SK-N-SH (cell line): Measurements from ENCODE around the gene ILK. TPM values are rescaled to one million over a fixed set of nuclear protein-coding genes. Genes with fewer than 3 reads are reported as not detected.

ENCODE experiments used
- CTCF ChIA-PET: fragments of 300-600, 350-600 bp; formaldehyde crosslinking; extraction: SDS; loops from one replicate; lab custom pipeline; 2021; lab: Yijun Ruan, JAX
- POLR2A ChIA-PET: fragments of 350-600 bp; sonication (Branson Sonifier 250); formaldehyde crosslinking; extraction: SDS; loops from one replicate; lab custom pipeline; 2020; ENCODE audit warnings: antibody characterized with exemption, inconsistent platforms; lab: Yijun Ruan, JAX
- DNase-seq: peaks from one replicate; pipeline ENCODE4 v3.0.0; 2012
- H2AFZ ChIP-seq: fragments of 200-600 bp; sonication (generic); 2 replicates; pipeline ENCODE4 v1.8.1; 2016; ENCODE audit warnings: antibody characterized with exemption, mild to moderate bottlenecking, low read depth
- H3F3A ChIP-seq: fragments of 200-600 bp; sonication (generic); replicated peaks from 2 replicates; pipeline ENCODE3; 2016; ENCODE audit warnings: antibody characterized with exemption, mild to moderate bottlenecking; ENCODE audit not compliant: insufficient read depth
- H3K27ac ChIP-seq, 2 experiments: fragments of 200-500 bp in 1 of 2; fragments of 200-600 bp in 1 of 2; sonication (Bioruptor generic) in 1 of 2; sonication (generic), shearing (Covaris generic) in 1 of 2; 2 replicates each; pipeline versions ENCODE4 v1.5.1 to v1.6.1; 2014 to 2016; ENCODE audit warnings: low read depth in 2 of 2, inconsistent platforms in 1 of 2, low read length in 1 of 2, mild to moderate bottlenecking in 1 of 2, mixed read lengths in 1 of 2
- H3K27me3 ChIP-seq: fragments of 200-600 bp; sonication (generic), shearing (Covaris generic); 2 replicates; pipeline ENCODE4 v1.6.1; 2016; ENCODE audit warnings: mixed run types; ENCODE audit not compliant: insufficient read depth
- H3K36me3 ChIP-seq, 2 experiments: fragments of 200-500 bp in 1 of 2; fragments of 200-600 bp in 1 of 2; sonication (Bioruptor generic) in 1 of 2; sonication (generic) in 1 of 2; replicated peaks in 1 of 2; 2 replicates each; pipeline versions ENCODE3 to v1.5.1; 2014 to 2016; ENCODE audit warnings: low read length in 1 of 2, mild to moderate bottlenecking in 1 of 2; ENCODE audit not compliant: insufficient read depth in 2 of 2, control insufficient read depth in 1 of 2
- H3K4me1 ChIP-seq, 2 experiments: fragments of 200-500 bp in 1 of 2; fragments of 200-600 bp in 1 of 2; sonication (Bioruptor generic) in 1 of 2; sonication (generic), shearing (Covaris generic) in 1 of 2; 2 replicates each; pipeline versions ENCODE4 v1.5.1 to v1.6.1; 2014 to 2016; ENCODE audit warnings: low read depth in 1 of 2, low read length in 1 of 2, mixed run types in 1 of 2; ENCODE audit not compliant: insufficient read depth in 2 of 2, control insufficient read depth in 1 of 2
- H3K4me2 ChIP-seq: fragments of 200-600 bp; sonication (generic), shearing (Covaris generic); 2 replicates; pipeline ENCODE4 v1.6.1; 2017; ENCODE audit warnings: mixed run types
- H3K4me3 ChIP-seq, 2 experiments: fragments of 200-500 bp in 1 of 2; fragments of 200-600 bp in 1 of 2; sonication (Bioruptor generic) in 1 of 2; sonication (generic), shearing (Covaris generic) in 1 of 2; 2 replicates each; pipeline versions ENCODE4 v1.5.1 to v1.8.1; 2014 to 2016; ENCODE audit warnings: low read depth in 2 of 2, inconsistent platforms in 1 of 2, low read length in 1 of 2, mild to moderate bottlenecking in 1 of 2, mixed read lengths in 1 of 2, moderate library complexity in 1 of 2
- H3K79me2 ChIP-seq: fragments of 200-600 bp; sonication (generic); 2 replicates; pipeline ENCODE4 v1.8.1; 2017; ENCODE audit warnings: mild to moderate bottlenecking; ENCODE audit not compliant: insufficient read depth
- H3K9ac ChIP-seq: fragments of 200-600 bp; sonication (generic); 2 replicates; pipeline ENCODE4 v1.6.1; 2017; ENCODE audit warnings: mixed run types
- H3K9me2 ChIP-seq: fragments of 200-600 bp; sonication (generic); 2 replicates; pipeline ENCODE4 v1.6.1; 2017; ENCODE audit warnings: mixed run types
- H3K9me3 ChIP-seq: fragments of 200-600 bp; sonication (generic); 2 replicates; pipeline ENCODE4 v1.6.1; 2017; ENCODE audit warnings: mixed run types, mild to moderate bottlenecking, moderate library complexity
- H4K20me1 ChIP-seq: fragments of 200-600 bp; sonication (generic); 2 replicates; pipeline ENCODE4 v1.6.1; 2017; ENCODE audit warnings: mild to moderate bottlenecking, mixed run types; ENCODE audit not compliant: insufficient read depth
- ELF1 ChIP-seq: IDR thresholded peaks from 2 replicates; pipeline ENCODE4 v1.4.0; 2012
- FOXJ3 ChIP-seq: sonication (generic); formaldehyde crosslinking; IDR thresholded peaks from 2 replicates; pipeline ENCODE4 v1.5.1; 2020; ENCODE audit warnings: mild to moderate bottlenecking, missing genetic modification reagents
- GABPA ChIP-seq: IDR thresholded peaks from 2 replicates; pipeline ENCODE4 v1.4.0; 2012; ENCODE audit warnings: low read depth, mild to moderate bottlenecking
- GATA2 ChIP-seq: sonication (generic); formaldehyde crosslinking; IDR thresholded peaks from 2 replicates; pipeline ENCODE4 v1.5.0; 2020; ENCODE audit warnings: mild to moderate bottlenecking, missing genetic modification reagents
- JUND ChIP-seq: IDR thresholded peaks from 2 replicates; pipeline ENCODE4 v1.4.0; 2012
- MEF2A ChIP-seq: IDR thresholded peaks from 2 replicates; pipeline ENCODE4 v1.4.0; 2012; ENCODE audit warnings: low read depth, borderline replicate concordance
- NFIC ChIP-seq: IDR thresholded peaks from 2 replicates; pipeline ENCODE4 v1.4.0; 2012; ENCODE audit warnings: borderline replicate concordance
- NRF1 ChIP-seq: IDR thresholded peaks from 2 replicates; pipeline ENCODE4 v1.6.1; 2012; ENCODE audit warnings: low read depth, mild to moderate bottlenecking, low read length
- PBX3 ChIP-seq: IDR thresholded peaks from 2 replicates; pipeline ENCODE4; 2012
- SIN3A ChIP-seq: IDR thresholded peaks from 2 replicates; pipeline ENCODE4 v1.6.1; 2012; ENCODE audit warnings: low read depth, mild to moderate bottlenecking, low read length, moderate library complexity, borderline replicate concordance
- SMC3 ChIP-seq: IDR thresholded peaks from 2 replicates; pipeline ENCODE4 v1.6.1; 2012; ENCODE audit warnings: low read depth, low read length, improper control_type of control experiment
- TEAD4 ChIP-seq: IDR thresholded peaks from 2 replicates; pipeline ENCODE4 v1.4.0; 2012; ENCODE audit warnings: mild to moderate bottlenecking, borderline replicate concordance; ENCODE audit not compliant: insufficient read depth
- USF2 ChIP-seq: fragments of 150-350 bp; IDR thresholded peaks from 2 replicates; pipeline ENCODE4 v1.6.1; 2017; ENCODE audit warnings: antibody characterized with exemption, low read length, low read depth, borderline replicate concordance
- ZBTB33 ChIP-seq: IDR thresholded peaks from 2 replicates; pipeline ENCODE4 v1.4.0; 2012; ENCODE audit warnings: low read depth, borderline replicate concordance
- WGBS: methylation state at CpG from one replicate; pipeline ENCODE4 v1.1.6; 2017; ENCODE audit warnings: low lambda C conversion rate; 5-methylcytosine and 5-hydroxymethylcytosine counted together
- polyA plus RNA-seq, 3 experiments: library from polyadenylated mRNA; depleted of rRNA; stranded (reverse); fragments of >200 nt; gene quantifications; 2 replicates each; pipeline ENCODE4 v1.2.3, GENCODE V29; 2012
- TF ChIP-seq, protein P1 (sequence below): fragments of 200-600 bp; sonication (generic); IDR thresholded peaks from 2 replicates; pipeline ENCODE4 v1.6.1; 2017; ENCODE audit warnings: antibody characterized with exemption, mild to moderate bottlenecking, moderate library complexity
- TF ChIP-seq, protein P2 (sequence below): IDR thresholded peaks from 2 replicates; pipeline ENCODE4 v1.4.0; 2012; ENCODE audit warnings: low read depth

The ILK gene
- polyA plus RNA-seq, 1 of the 3 experiments (the other 2 are of a cell fraction), result 241 TPM

GRCh38 chr11:6640036-6640984, 36.7 kb downstream of the ILK start (continued):
- TF ChIP-seq MEF2A (no peak), NFIC (no peak), GATA2 (CRISPR knock-in tag) (no peak), ZBTB33 (no peak), NRF1 (no peak)
- TF ChIP-seq, protein P1, sequence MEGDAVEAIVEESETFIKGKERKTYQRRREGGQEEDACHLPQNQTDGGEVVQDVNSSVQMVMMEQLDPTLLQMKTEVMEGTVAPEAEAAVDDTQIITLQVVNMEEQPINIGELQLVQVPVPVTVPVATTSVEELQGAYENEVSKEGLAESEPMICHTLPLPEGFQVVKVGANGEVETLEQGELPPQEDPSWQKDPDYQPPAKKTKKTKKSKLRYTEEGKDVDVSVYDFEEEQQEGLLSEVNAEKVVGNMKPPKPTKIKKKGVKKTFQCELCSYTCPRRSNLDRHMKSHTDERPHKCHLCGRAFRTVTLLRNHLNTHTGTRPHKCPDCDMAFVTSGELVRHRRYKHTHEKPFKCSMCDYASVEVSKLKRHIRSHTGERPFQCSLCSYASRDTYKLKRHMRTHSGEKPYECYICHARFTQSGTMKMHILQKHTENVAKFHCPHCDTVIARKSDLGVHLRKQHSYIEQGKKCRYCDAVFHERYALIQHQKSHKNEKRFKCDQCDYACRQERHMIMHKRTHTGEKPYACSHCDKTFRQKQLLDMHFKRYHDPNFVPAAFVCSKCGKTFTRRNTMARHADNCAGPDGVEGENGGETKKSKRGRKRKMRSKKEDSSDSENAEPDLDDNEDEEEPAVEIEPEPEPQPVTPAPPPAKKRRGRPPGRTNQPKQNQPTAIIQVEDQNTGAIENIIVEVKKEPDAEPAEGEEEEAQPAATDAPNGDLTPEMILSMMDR, result no peak

DNA sequence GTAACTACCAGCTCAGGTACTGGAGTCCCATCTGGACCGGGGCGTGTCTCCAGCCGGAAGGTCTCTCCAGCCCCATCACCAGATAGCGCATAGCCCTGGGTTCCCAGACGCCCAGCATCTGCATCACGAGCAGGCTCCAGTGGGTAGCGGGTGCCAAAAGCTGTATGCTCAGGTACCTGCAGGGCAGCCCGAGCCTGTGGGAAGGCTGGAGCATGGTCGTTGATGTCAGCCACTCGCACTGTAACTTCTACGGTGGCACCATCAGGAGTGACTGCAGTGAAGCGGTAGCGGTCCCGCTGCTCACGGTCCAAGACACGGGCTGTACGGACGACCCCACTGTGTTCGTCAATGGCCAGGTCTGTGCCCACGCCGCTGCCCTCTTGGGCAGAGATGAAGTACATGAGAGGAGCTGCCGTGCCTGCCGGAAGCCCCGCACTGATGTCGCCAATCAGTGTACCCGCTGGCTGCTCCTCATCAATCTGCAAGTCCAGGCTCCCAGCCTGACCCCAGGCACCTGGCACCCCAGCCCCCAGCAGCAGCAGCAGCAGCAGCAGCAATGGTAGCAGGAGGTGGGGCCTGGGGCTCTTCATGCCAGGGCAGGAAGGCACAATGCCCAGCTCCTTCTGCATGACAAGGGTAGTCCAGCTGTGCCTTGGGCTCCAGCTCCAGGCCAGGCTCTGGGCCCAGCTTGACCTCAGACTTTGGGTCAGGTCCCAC, 37.6 kb downstream of the ILK start:
- Histone ChIP-seq H3K27ac (no peak overlapping the region), H3F3A (no peaks in the 10 kb centered on the region), H3K4me2 (no peak overlapping the region), H2AFZ (no peak overlapping the region), H3K27me3 (no peaks in the 10 kb centered on the region), H4K20me1 (no peaks in the 10 kb centered on the region), H3K9ac (no peak overlapping the region), H3K36me3 (no peaks in the 10 kb centered on the region), H3K79me2 (no peaks in the 10 kb centered on the region), H3K4me3 (no peak overlapping the region), H3K9me2 (no peaks in the 10 kb centered on the region), H3K4me1 (peaks cover 0 to 28% of the 10 kb centered on the region in 2 experiments; a peak in 1 of 4 replicates), H3K9me3 (no peaks in the 10 kb centered on the region)
- POLR2A ChIA-PET, result no interaction called here
- CTCF ChIA-PET, result interaction anchor here (0.7 to 1.2 kb wide), 4 partner anchors 22 to 196 kb away, joined by 3 read pairs; partner anchors contain the start of gene TPP1
- WGBS, result 100% methylated on average over 6 of the region's 26 CpGs
- no peak for DNase-seq
- TF ChIP-seq NFIC (no peak), FOXJ3 (CRISPR knock-in tag) (no peak), USF2 (no peak), JUND (no peak), PBX3 (no peak), ELF1 (no peak), GATA2 (CRISPR knock-in tag) (no peak), TEAD4 (no peak), GABPA (no peak), SMC3 (no peak), SIN3A (no peak)
- TF ChIP-seq, protein P2, sequence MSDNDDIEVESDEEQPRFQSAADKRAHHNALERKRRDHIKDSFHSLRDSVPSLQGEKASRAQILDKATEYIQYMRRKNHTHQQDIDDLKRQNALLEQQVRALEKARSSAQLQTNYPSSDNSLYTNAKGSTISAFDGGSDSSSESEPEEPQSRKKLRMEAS, result no peak
- TF ChIP-seq, protein P1, result no peak
